ENCODE measurements around the gene SFXN5. TPM values are rescaled to one million over a fixed set of nuclear protein-coding genes. Genes with fewer than 3 reads are reported as not detected.

SFXN5 gene
- polyA plus RNA-seq, 1 donor from 2014 or later = 5.8 TPM

DNA sequence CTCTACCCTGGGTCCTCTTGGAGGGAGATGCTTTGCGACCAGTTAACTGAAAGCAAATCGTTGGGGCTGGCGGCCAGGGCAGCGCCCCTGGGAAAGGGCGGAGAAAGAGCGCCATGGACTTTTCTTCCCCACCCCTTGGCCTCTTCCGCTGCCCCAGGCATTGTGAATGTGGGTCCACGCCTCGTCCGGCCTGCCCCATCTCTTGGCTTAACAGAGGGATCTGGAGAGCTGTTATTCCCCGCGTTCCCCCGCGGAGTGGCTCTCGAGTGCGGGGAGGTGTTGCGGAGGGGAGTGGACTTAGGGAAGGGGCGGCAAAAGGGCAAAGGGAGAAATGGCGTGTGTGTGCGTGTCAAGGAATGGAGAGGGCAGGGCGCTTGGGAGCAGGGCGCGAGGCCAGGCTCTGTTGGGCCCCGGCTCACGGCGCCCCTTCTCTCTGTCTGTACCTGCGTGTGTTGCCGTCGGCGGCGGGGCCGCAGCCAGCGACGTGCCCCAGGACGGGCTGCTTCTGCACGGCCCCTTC, 147.6 kb downstream of the SFXN5 start:
- Histone ChIP-seq H3K9ac (ENCODE audit: low read length) (no peak overlapping the region), H3K4me3 (ENCODE audit: low read length) (peak overlapping the region; percentile 31), H3K79me2 (replicated peaks; ENCODE audit: insufficient read depth, low read length) (peaks cover 23% of the 10 kb centered on the region), H3K9me2 (ENCODE audit: insufficient read depth, low read length) (no peaks in the 10 kb centered on the region), H3K4me2 (ENCODE audit: low read length) (no peak overlapping the region), H3K27me3 (ENCODE audit: insufficient read depth, low read depth, low read length) (peaks cover 82% of the 10 kb centered on the region), H4K20me1 (ENCODE audit: insufficient read depth) (no peaks in the 10 kb centered on the region), H2AFZ (ENCODE audit: low read depth, low read length) (no peak overlapping the region), H3K36me3 (ENCODE audit: insufficient read depth, low read length) (no peaks in the 10 kb centered on the region), H3K27ac (ENCODE audit: low read length) (no peak overlapping the region), H3F3A (ENCODE audit: insufficient read depth, low read length, poor library complexity, severe bottlenecking) (no peaks in the 10 kb centered on the region), H3K9me3 (ENCODE audit: low read length) (no peaks in the 10 kb centered on the region)
- TF ChIP-seq, protein P1, sequence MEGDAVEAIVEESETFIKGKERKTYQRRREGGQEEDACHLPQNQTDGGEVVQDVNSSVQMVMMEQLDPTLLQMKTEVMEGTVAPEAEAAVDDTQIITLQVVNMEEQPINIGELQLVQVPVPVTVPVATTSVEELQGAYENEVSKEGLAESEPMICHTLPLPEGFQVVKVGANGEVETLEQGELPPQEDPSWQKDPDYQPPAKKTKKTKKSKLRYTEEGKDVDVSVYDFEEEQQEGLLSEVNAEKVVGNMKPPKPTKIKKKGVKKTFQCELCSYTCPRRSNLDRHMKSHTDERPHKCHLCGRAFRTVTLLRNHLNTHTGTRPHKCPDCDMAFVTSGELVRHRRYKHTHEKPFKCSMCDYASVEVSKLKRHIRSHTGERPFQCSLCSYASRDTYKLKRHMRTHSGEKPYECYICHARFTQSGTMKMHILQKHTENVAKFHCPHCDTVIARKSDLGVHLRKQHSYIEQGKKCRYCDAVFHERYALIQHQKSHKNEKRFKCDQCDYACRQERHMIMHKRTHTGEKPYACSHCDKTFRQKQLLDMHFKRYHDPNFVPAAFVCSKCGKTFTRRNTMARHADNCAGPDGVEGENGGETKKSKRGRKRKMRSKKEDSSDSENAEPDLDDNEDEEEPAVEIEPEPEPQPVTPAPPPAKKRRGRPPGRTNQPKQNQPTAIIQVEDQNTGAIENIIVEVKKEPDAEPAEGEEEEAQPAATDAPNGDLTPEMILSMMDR (IDR thresholded peaks at IDR 0.05; ENCODE audit: poor library complexity, severe bottlenecking) = no peak
- peak; percentile 61 for TF ChIP-seq EZH2 (IDR thresholded peaks at IDR 0.05; ENCODE audit: borderline replicate concordance, insufficient read depth, low read length, poor library complexity, severe bottlenecking)

DNA sequence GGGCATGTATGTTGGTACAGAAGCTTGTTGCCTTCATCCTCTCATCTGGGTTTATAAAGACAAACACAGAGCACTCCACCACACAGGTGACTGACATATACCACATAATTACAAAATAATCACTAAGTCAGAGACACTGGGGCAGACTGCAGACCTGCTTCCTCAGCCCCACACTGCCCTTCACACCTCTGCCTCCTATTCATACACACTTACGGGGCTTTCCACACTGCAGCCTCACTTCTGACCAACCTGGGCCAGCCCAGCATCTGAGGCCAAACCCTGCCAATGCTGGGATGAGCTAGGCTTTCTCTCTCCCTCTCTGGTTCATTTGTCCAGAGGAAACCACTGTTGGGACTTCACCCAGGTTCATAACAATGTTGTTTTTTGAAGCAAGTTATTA, 149.7 kb downstream of the SFXN5 start:
- no peak overlapping the region for H3K4me3 ChIP-seq (ENCODE audit: low read length)
- no peak overlapping the region for H2AFZ ChIP-seq (ENCODE audit: low read depth, low read length)
- H3K27ac ChIP-seq (ENCODE audit: low read length) = no peak overlapping the region

More for the DNA sequence above, 149.7 kb downstream of the SFXN5 start:
- Histone ChIP-seq H4K20me1 (ENCODE audit: insufficient read depth) (no peaks in the 10 kb centered on the region), H3K9me3 (ENCODE audit: low read length) (no peaks in the 10 kb centered on the region), H3K27me3 (ENCODE audit: insufficient read depth, low read depth, low read length) (peaks cover 100% of the 10 kb centered on the region), H3K9me2 (ENCODE audit: insufficient read depth, low read length) (no peaks in the 10 kb centered on the region), H3K4me2 (ENCODE audit: low read length) (no peak overlapping the region), H3K9ac (ENCODE audit: low read length) (no peak overlapping the region), H3K79me2 (replicated peaks; ENCODE audit: insufficient read depth, low read length) (peaks cover 23% of the 10 kb centered on the region), H3K36me3 (ENCODE audit: insufficient read depth, low read length) (no peaks in the 10 kb centered on the region), H3F3A (ENCODE audit: insufficient read depth, low read length, poor library complexity, severe bottlenecking) (no peaks in the 10 kb centered on the region)
- TF ChIP-seq EZH2 (IDR thresholded peaks at IDR 0.05; ENCODE audit: borderline replicate concordance, insufficient read depth, low read length, poor library complexity, severe bottlenecking) = no peak
- no peak for TF ChIP-seq TAF1 (IDR thresholded peaks at IDR 0.05; ENCODE audit: low read depth)
- no peak for TF ChIP-seq MXI1 (conservative IDR thresholded peaks at IDR 0.05; ENCODE audit: poor library complexity, severe bottlenecking)
- TF ChIP-seq POLR2AphosphoS5 (IDR thresholded peaks at IDR 0.05) = no peak
- TF ChIP-seq, protein P2, sequence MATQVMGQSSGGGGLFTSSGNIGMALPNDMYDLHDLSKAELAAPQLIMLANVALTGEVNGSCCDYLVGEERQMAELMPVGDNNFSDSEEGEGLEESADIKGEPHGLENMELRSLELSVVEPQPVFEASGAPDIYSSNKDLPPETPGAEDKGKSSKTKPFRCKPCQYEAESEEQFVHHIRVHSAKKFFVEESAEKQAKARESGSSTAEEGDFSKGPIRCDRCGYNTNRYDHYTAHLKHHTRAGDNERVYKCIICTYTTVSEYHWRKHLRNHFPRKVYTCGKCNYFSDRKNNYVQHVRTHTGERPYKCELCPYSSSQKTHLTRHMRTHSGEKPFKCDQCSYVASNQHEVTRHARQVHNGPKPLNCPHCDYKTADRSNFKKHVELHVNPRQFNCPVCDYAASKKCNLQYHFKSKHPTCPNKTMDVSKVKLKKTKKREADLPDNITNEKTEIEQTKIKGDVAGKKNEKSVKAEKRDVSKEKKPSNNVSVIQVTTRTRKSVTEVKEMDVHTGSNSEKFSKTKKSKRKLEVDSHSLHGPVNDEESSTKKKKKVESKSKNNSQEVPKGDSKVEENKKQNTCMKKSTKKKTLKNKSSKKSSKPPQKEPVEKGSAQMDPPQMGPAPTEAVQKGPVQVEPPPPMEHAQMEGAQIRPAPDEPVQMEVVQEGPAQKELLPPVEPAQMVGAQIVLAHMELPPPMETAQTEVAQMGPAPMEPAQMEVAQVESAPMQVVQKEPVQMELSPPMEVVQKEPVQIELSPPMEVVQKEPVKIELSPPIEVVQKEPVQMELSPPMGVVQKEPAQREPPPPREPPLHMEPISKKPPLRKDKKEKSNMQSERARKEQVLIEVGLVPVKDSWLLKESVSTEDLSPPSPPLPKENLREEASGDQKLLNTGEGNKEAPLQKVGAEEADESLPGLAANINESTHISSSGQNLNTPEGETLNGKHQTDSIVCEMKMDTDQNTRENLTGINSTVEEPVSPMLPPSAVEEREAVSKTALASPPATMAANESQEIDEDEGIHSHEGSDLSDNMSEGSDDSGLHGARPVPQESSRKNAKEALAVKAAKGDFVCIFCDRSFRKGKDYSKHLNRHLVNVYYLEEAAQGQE (IDR thresholded peaks at IDR 0.05; ENCODE audit: borderline replicate concordance) = no peak
- TF ChIP-seq SMC3 (conservative IDR thresholded peaks at IDR 0.05; ENCODE audit: poor library complexity) = no peak
- TF ChIP-seq EP300 (conservative IDR thresholded peaks at IDR 0.05; ENCODE audit: poor library complexity, severe bottlenecking) = no peak
- no peak for TF ChIP-seq RAD21 (conservative IDR thresholded peaks at IDR 0.05)
- TF ChIP-seq, protein P1 (IDR thresholded peaks at IDR 0.05; ENCODE audit: poor library complexity, severe bottlenecking) = no peak

Data from neural cell (in vitro differentiated cells).